Endothelial cell of umbilical vein (primary cell): Measurements from ENCODE around the gene ATXN2. TPM values are rescaled to one million over a fixed set of nuclear protein-coding genes. Genes with fewer than 3 reads are reported as not detected.

Source experiments
- BruUV-seq: library from RNA; stranded (reverse); fragments of 400-500 nt; replicated peaks from 2 replicates; lab custom pipeline; 2021; lab: Mats Ljungman, UMichigan
- CTCF ChIA-PET: fragments of 300-600, 350-600 bp; sonication (Branson Sonifier 250); formaldehyde crosslinking; loops from one replicate; lab custom pipeline; 2021; ENCODE audit warnings: antibody characterized with exemption, inconsistent platforms; lab: Charles Lee
- POLR2A ChIA-PET: fragments of 300-600, 350-600 bp; sonication (Branson Sonifier 250); formaldehyde crosslinking; loops from one replicate; lab custom pipeline; 2021; ENCODE audit warnings: antibody characterized with exemption, inconsistent platforms; lab: Charles Lee
- DNase-seq: peaks from one replicate; pipeline ENCODE4 v3.0.0-alpha.2; 2011; ENCODE audit warnings: low read depth, low spot score
- FAIRE-seq: peaks from 2 replicates; lab custom pipeline; 2011; peaks lifted over from hg19 to GRCh38; lab: Jason Lieb, UNC
- H2AFZ ChIP-seq: 2 replicates; pipeline ENCODE4 v1.6.0; 2012; ENCODE audit warnings: low read depth, low read length, control low read depth, inconsistent platforms
- H3K27ac ChIP-seq: 2 replicates; pipeline ENCODE4 v1.5.1; 2011; ENCODE audit warnings: low read depth, mild to moderate bottlenecking, control low read depth, low read length, moderate library complexity; ENCODE audit not compliant: insufficient read depth
- H3K27me3 ChIP-seq, 2 experiments: 2 replicates each; pipeline versions ENCODE4 v1.6.0 to v1.6.1; 2011; ENCODE audit warnings: low read length in 2 of 2, mixed read lengths in 1 of 2; ENCODE audit not compliant: control insufficient read depth in 2 of 2, insufficient read depth in 2 of 2
- H3K36me3 ChIP-seq, 2 experiments: 2 replicates in 1 of 2; 3 replicates in 1 of 2; pipeline ENCODE4 v1.5.1; 2011; ENCODE audit warnings: low read length in 2 of 2, mild to moderate bottlenecking in 1 of 2, moderate library complexity in 1 of 2; ENCODE audit not compliant: control insufficient read depth in 2 of 2, insufficient read depth in 2 of 2; ENCODE audit errors: extremely low read depth in 1 of 2
- H3K4me1 ChIP-seq: 3 replicates; pipeline ENCODE4 v1.5.1; 2011; ENCODE audit warnings: mild to moderate bottlenecking, low read length; ENCODE audit not compliant: control insufficient read depth, insufficient read depth; ENCODE audit errors: extremely low read depth
- H3K4me2 ChIP-seq: 2 replicates; pipeline ENCODE4 v1.6.1; 2011; ENCODE audit warnings: low read length, control low read depth, mixed read lengths; ENCODE audit not compliant: insufficient read depth
- H3K4me3 ChIP-seq, 3 experiments: fragments of 200-600 bp in 1 of 3; sonication (generic), shearing (Covaris generic) in 1 of 3; replicated peaks in 1 of 3; 2 replicates each; pipeline ENCODE4 v1.5.1; 2011 to 2016; ENCODE audit warnings: control low read depth in 3 of 3, low read length in 3 of 3, mild to moderate bottlenecking in 2 of 3, inconsistent platforms in 1 of 3, low read depth in 1 of 3, moderate library complexity in 1 of 3; ENCODE audit not compliant: insufficient read depth in 1 of 3
- H3K79me2 ChIP-seq: 2 replicates; pipeline ENCODE4 v1.6.0; 2012; ENCODE audit warnings: low read length, inconsistent platforms; ENCODE audit not compliant: control insufficient read depth, insufficient read depth
- H3K9ac ChIP-seq: replicated peaks from 2 replicates; pipeline ENCODE3; 2011; ENCODE audit warnings: low read length, control low read depth; ENCODE audit not compliant: insufficient read depth; ENCODE audit errors: extremely low read depth
- H3K9me1 ChIP-seq: replicated peaks from 3 replicates; pipeline ENCODE4 v1.6.0; 2011; ENCODE audit warnings: mild to moderate bottlenecking, low read length; ENCODE audit not compliant: control insufficient read depth, insufficient read depth; ENCODE audit errors: extremely low read depth
- H3K9me3 ChIP-seq: replicated peaks from 2 replicates; pipeline ENCODE4 v1.5.1; 2012; ENCODE audit warnings: low read length, inconsistent platforms; ENCODE audit not compliant: control insufficient read depth, insufficient read depth
- H4K20me1 ChIP-seq: replicated peaks from 2 replicates; pipeline ENCODE3; 2011; ENCODE audit warnings: mild to moderate bottlenecking, low read length; ENCODE audit not compliant: control insufficient read depth, insufficient read depth; ENCODE audit errors: extremely low read depth
- EZH2 ChIP-seq: IDR thresholded peaks from 2 replicates; pipeline ENCODE4 v1.6.1; 2012; ENCODE audit warnings: borderline replicate concordance, low read depth, mild to moderate bottlenecking, moderate library complexity, low read length, inconsistent platforms; ENCODE audit not compliant: severe bottlenecking
- FOS ChIP-seq: IDR thresholded peaks from 2 replicates; pipeline ENCODE4 v1.6.1; 2011; ENCODE audit warnings: mild to moderate bottlenecking, low read length, moderate library complexity, borderline replicate concordance; ENCODE audit not compliant: insufficient read depth
- GATA2 ChIP-seq: IDR thresholded peaks from 2 replicates; pipeline ENCODE4 v1.7.0; 2011; ENCODE audit warnings: low read depth, mild to moderate bottlenecking, moderate library complexity, mixed read lengths, low read length; ENCODE audit not compliant: insufficient read length, insufficient read depth
- JUN ChIP-seq: IDR thresholded peaks from 2 replicates; pipeline ENCODE4 v1.6.1; 2011; ENCODE audit warnings: borderline replicate concordance, low read depth; ENCODE audit not compliant: insufficient read length, insufficient read depth
- MYC ChIP-seq: IDR thresholded peaks from one replicate; pipeline ENCODE4 v1.6.1; 2011; ENCODE audit warnings: mild to moderate bottlenecking, low read depth, low read length
- POLR2A ChIP-seq: IDR thresholded peaks from 2 replicates; pipeline ENCODE4 v1.6.1; 2012; ENCODE audit warnings: low read depth, mild to moderate bottlenecking, control low read depth, low read length
- POLR2AphosphoS5 ChIP-seq: IDR thresholded peaks from 2 replicates; pipeline ENCODE4 v1.6.1; 2012; ENCODE audit warnings: low read depth, mild to moderate bottlenecking, control low read depth, low read length, moderate library complexity; ENCODE audit not compliant: insufficient read depth
- dilution Hi-C: fragments of 300-500 bp; cut with MboI; formaldehyde crosslinking; loops from one replicate; pipeline ENCODE4 v1.15.0; 2019; ENCODE audit warnings: low sequenced_read_pairs; ENCODE audit not compliant: extremely low pct_ligation_motif_present
- intact Hi-C: fragments of 100-400 bp; cut with micrococcal nuclease; formaldehyde crosslinking; loops from one replicate; pipeline ENCODE4 v1.10.0; 2022
- polyA plus RNA-seq, 4 experiments: library from polyadenylated mRNA; depleted of rRNA in 3 of 4; stranded (reverse) in 3 of 4; unstranded in 1 of 4; fragments of >200 nt; gene quantifications; 2 replicates each; pipeline versions ENCODE4 v1.2.1 to v1.2.3, GENCODE V29; 2011 to 2012; ENCODE audit warnings: missing spikeins in 1 of 4
- total RNA-seq: library from RNA; stranded (reverse); gene quantifications from 2 replicates; pipeline ENCODE4 v1.2.3, GENCODE V29; 2021
- TF ChIP-seq, protein P1 (sequence below): IDR thresholded peaks from 2 replicates; pipeline ENCODE4 v1.6.1; 2011; ENCODE audit not compliant: insufficient read depth, insufficient read length
- TF ChIP-seq, protein P2 (sequence below), 2 donors: IDR thresholded peaks; 1 replicate in 1 of 2; 2 replicates in 1 of 2; pipeline ENCODE4 v1.5.1; 2011; ENCODE audit warnings: low read length in 2 of 2, mild to moderate bottlenecking in 2 of 2, moderate library complexity in 2 of 2, control low read depth in 1 of 2, inconsistent platforms in 1 of 2, low read depth in 1 of 2; ENCODE audit not compliant: insufficient read depth in 1 of 2; ENCODE audit errors: extremely low read depth in 1 of 2

ATXN2 gene
- total and polyA plus RNA-seq, 2 donors (not counting 3 experiments of a cell fraction or from before 2014, with no cell fraction given) = 58.9 to 86.7 TPM

DNA sequence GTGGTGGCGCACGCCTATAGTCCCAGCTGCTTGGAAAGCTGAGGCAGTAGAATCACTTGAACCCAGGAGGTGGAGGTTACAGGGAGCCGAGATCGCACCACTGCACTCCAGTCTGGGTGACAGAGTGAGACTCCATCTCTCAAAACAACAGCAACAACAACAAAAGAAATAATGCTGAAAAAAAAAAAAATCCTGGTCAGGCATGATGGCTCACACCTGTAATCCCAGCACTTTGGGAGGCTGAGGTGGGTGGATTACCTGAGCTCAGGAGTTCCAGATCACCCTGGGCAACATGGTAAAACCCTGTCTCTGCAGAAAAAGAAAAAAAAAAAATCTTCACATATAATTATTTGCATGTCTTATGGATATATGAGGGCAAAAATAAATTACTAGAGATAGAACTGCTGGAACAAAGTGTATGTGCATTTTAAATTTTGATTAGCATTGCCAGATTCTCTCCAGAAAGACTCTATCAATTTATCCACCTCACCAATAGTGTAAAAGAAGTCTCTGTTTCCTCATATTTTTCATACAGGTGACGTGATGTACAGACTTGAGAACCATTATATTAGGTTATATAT, 75.4 kb downstream of the ATXN2 start:
- Histone ChIP-seq H3K9ac (no peak overlapping the region), H3K9me1 (no peaks in the 10 kb centered on the region), H3K4me2 (no peak overlapping the region), H4K20me1 (no peaks in the 10 kb centered on the region), H3K27me3 (no peaks in the 10 kb centered on the region), H3K9me3 (no peaks in the 10 kb centered on the region), H3K4me1 (no peaks in the 10 kb centered on the region), H3K79me2 (peaks cover 6% of the 10 kb centered on the region), H3K27ac (no peak overlapping the region), H3K36me3 (peaks cover 14 to 18% of the 10 kb centered on the region in 2 experiments), H3K4me3 (no peak overlapping the region), H2AFZ (no peak overlapping the region)
- dilution Hi-C loops (no loop called here), intact Hi-C loops (no loop called here)
- FAIRE-seq (no peak), DNase-seq (no peak)
- BruUV-seq = no TSS peak
- ChIA-PET CTCF (interaction anchor here (1.1 to 1.4 kb wide), 2 partner anchors 127 to 193 kb away, joined by 3 to 4 read pairs; no protein-coding TSS in a partner anchor), POLR2A (no interaction called here)
- TF ChIP-seq POLR2AphosphoS5 = no peak
- TF ChIP-seq MYC = no peak
- TF ChIP-seq, protein P1, sequence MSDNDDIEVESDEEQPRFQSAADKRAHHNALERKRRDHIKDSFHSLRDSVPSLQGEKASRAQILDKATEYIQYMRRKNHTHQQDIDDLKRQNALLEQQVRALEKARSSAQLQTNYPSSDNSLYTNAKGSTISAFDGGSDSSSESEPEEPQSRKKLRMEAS = no peak
- TF ChIP-seq POLR2A = no peak
- no peak for TF ChIP-seq FOS
- TF ChIP-seq, protein P2, sequence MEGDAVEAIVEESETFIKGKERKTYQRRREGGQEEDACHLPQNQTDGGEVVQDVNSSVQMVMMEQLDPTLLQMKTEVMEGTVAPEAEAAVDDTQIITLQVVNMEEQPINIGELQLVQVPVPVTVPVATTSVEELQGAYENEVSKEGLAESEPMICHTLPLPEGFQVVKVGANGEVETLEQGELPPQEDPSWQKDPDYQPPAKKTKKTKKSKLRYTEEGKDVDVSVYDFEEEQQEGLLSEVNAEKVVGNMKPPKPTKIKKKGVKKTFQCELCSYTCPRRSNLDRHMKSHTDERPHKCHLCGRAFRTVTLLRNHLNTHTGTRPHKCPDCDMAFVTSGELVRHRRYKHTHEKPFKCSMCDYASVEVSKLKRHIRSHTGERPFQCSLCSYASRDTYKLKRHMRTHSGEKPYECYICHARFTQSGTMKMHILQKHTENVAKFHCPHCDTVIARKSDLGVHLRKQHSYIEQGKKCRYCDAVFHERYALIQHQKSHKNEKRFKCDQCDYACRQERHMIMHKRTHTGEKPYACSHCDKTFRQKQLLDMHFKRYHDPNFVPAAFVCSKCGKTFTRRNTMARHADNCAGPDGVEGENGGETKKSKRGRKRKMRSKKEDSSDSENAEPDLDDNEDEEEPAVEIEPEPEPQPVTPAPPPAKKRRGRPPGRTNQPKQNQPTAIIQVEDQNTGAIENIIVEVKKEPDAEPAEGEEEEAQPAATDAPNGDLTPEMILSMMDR (IDR thresholded peaks at IDR 0.05; ENCODE audit: extremely low read depth in 1 of 2, insufficient read depth in 1 of 2, low read depth in 1 of 2, low read length in 2 of 2) = no peak
- no peak for TF ChIP-seq GATA2
- TF ChIP-seq JUN = no peak
- no peak for TF ChIP-seq EZH2
